Vagina (tissue), 2 donors: ENCODE measurements around the gene RNASE13.

Source experiments
- CTCF ChIP-seq, 3 experiments: fragments of 450-650 bp in 2 of 3; fragments of 200-600 bp in 1 of 3; sonication (generic) in 1 of 3; IDR thresholded peaks; one replicate each; pipeline ENCODE4 v1.5.1; 2017 to 2019; ENCODE audit warnings: antibody characterized with exemption in 3 of 3, mild to moderate bottlenecking in 2 of 3, moderate library complexity in 2 of 3
- POLR2A ChIP-seq, 2 donors: fragments of 450-650 bp; IDR thresholded peaks; one replicate each; pipeline ENCODE4 v1.6.1; 2017; ENCODE audit warnings: antibody characterized with exemption in 2 of 2, mild to moderate bottlenecking in 2 of 2, moderate library complexity in 2 of 2

DNA sequence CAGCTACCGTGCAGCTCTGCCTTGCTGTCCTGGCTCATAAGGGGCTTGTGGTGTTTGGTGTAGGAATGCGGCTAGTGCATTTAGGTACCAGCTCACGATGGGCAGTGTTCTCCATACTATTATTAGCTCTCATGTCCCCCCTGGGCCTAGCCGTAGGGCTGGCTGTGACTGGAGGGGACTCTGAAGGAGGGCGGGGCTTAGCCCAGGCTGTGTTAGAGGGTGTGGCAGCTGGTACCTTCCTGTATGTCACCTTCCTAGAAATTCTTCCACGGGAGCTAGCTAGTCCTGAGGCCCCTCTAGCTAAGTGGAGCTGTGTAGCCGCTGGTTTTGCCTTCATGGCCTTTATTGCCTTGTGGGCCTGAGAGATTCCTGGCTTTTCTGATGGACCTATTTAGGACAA is 33.4 kb downstream of the RNASE13 start:
- TF ChIP-seq CTCF (IDR thresholded peaks at IDR 0.05): no peak
- no peak for TF ChIP-seq POLR2A (IDR thresholded peaks at IDR 0.05)
